Urothelium cell line (cell line): ENCODE measurements around the gene YARS1.

Experiments used
- DNase-seq: peaks from one replicate; pipeline ENCODE4 v3.0.0; 2011; ENCODE audit warnings: low spot score, mixed read lengths
- FAIRE-seq: peaks from 2 replicates; lab custom pipeline; 2011; peaks lifted over from hg19 to GRCh38; lab: Jason Lieb, UNC

YARS1 gene

DNA sequence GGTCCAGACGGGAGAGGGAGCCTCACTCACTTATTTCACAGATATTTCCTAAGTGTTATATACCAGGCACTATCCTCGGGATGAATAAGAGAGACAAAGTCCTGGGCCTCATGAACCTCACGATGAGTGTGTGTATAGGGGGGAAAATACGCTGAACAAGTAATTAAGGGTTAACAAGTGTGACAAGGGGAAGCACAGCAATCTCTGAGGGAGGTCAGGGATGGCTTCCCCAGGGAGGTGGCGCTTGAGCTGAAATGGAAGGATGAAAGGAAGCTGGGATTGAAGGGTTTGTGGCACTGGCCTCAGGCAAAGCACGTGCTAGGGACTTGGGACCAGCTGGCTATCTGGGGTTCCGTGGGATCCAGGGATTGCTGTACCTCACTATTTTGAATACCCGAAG is 68.2 kb downstream of the YARS1 start:
- DNase-seq = no peak
- FAIRE-seq = no peak

DNA sequence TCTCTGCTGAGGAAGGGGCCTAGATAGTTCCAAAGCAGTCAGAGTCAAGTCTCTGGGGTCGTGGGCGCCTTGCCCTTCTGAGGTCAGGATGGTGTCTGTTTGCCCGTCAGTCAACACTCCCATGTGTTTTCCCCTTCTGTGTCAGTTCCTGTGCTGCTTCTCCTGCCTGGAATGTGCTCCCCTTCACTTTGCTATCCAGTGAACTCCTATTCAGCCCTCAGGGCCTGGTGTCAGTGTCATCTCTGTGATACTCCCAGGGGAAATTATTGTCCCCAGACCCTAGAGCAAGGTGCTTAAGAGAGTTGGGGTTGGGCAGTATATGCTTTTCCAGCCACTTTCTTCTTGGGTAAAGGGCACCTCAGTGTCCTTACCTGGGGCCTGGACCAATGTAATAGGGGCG is 68.8 kb downstream of the YARS1 start:
- DNase-seq = no peak
- FAIRE-seq = no peak

DNA sequence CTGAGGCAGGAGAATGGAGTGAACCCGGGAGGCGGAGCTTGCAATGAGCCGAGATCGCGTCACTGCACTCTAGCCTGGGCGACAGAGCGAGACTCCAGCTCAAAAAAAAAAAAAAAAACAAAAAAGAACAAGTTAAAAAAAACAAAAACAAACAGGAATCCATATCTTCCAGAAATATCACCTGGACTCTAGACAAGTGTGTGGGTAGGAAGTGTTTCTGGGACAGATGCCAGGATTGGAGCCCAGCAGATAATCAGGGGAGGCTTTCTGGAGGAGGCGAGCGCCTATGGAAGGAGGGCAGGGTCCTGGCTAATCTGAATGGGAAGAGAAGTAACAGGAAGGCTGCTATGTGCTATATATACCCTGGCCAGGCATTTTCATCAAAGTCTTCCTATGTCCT is 71.0 kb downstream of the YARS1 start:
- FAIRE-seq = no peak

DNA sequence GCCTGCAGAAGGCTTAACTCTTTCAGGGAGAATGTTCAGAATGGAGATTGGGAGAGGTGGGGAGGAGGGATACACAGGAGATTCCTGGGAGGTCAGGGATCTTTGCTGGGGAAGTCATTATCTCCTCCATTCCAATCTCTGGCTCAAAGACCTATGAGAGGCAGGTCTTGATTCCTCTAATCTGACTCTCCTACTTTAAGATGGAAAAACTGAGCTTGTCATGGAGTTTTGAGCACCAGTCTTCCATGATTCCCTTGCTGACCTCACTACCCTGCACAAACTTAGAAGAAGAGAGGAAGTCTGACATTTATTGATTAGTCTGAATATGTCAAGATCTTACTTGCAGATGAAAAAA is 73.1 kb downstream of the YARS1 start:
- no peak for DNase-seq
- FAIRE-seq = no peak

More for the DNA sequence above, 71.0 kb downstream of the YARS1 start:
- no peak for DNase-seq

DNA sequence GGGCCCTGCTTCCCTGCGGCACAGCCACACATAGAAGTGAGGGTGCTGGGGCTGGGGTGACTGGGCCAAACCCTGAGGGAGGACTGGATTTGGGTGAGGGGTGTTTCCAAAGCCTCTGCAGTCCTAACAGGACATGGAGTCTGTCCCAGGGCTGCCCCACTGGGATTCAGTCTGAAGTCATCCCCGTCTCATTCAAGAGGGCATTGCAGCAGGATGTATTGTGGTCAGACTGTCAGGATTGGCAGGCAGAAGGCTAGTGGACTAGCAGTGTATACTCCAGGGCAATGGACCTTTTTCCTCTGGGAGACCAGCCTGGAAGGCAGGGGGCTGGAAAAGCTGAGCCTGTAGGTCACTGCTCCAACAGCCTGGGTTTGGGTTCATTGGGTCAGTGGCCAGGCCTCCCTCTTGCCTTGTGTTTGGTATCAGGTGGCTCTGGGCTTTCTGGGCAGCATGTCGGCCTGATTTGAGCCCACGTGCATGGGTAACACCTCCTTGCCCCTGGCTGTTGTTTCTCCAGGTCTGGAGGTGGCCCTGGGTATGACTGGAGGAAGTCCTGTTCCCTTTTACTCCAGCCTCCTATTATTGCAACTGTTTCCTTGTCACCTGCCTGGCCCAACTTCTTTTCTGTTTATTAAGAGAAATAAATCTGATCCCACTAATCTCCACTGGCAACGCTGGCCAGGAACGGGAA is 73.6 kb downstream of the YARS1 start:
- FAIRE-seq (no peak), DNase-seq (no peak)

DNA sequence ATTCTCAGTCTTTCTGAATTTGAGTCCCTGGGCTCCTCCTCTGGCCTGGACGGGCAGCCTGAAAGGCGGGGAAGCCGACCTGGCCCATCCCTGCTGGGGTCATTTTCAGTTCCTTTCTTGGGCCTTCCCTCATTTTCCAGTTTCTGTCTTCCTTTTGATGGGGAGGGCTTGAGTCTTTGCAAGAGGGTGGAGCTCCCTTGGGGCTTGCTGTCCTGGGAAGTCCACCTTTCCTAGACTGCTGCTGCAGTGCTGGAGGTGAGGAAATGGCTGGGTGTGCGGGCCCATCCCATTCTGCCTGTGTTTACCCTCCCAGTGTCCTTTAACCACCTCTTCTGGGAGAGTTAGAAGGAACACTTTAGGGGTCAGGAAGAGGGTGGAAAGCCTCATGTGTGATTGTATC is 74.2 kb downstream of the YARS1 start:
- FAIRE-seq (no peak), DNase-seq (no peak)

DNA sequence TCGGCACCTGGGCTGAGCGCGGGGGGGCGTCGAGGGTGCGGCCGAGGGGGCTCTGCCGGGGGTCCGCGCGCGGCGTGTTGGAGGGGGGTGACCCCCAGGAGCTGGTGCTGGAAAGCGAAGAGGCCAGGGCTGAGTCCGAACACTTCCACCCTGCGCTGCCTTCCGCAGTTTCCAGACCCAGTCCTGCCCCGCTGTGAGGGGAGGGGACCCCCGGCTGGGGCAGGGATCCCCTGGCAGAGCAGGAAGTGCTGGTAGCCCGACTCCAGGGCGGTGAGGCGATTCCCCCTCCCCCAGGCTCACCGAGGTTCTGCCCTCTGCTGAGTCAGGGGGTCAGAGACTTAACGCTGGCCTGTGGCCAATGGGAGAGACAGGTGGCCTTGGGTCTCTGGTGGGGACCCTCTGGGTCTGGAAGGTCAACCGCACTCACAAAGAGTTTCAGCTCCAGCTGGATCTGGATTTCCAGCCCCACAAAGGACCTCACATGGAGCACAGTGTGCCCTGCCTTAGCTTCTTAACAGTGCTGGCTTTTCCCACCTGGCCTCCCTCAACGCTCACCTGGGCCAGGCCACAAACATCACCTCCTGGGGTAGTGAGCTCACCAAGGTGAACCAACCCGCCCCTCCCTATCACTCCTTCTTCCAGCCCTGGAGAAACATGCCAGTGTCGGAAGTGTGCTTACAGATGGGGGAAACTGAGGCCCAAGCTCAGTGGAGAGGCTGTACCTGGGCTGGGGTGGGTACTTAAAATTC is 74.8 kb downstream of the YARS1 start:
- no peak for FAIRE-seq
- peak; percentile 36 for DNase-seq

DNA sequence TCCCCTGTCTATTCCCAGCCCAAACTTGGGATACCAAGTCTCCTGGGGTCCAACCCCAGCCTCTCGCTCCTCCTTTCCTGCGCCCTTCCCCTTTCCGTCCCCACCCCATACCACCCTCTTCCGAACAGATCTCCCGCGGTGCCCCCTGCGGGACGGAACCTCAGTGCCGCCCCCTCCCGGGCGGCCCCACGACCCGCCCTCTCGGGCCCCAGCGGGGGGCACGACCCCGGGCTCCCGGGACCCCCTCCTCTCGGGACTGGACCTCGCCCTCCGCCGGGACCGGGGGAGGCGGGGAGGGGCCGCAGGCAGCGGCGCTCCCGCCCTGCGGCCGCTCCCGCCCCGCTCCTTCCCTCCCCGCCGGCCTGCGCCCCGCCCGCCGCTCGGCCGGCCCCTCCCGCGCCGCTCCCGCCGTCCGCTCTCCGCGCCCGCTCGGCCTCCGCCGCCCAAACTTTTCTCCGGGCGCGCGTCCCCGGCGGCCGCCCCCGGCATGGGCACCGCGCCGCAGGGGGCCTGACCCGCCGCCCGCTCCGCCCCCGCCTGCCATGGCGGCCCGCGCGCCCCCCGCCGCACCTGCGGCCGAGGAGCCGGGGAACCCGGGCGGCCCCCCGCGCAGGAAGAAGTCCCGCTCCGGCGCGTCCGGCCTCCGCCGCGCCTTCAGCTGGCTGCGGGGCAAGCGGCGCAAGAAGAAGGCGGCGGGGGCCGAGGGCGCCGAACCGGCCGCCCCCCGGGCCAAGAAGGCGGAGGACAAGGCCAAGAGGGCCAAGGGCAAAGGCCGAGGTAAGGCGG is 75.6 kb downstream of the YARS1 start:
- DNase-seq = peak; percentile 78
- FAIRE-seq = no peak

DNA sequence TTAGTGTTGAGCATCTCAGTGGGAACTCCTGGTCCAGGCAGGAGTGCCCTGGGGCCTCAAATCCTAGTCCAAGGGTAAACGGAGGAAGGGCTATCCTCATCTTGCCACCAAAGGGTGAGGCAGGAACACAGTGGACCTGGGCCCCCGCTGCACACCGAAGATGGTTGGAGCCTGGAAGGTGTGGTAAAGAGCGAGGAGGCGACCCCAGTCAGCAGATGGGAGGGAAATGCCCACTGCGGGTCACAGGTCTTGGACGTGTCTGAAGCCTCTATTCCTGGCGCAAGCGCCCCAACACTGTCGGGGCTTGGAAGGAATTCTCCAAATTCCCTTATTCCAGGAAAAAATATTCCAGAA is 76.1 kb downstream of the YARS1 start:
- DNase-seq (no peak), FAIRE-seq (no peak)

DNA sequence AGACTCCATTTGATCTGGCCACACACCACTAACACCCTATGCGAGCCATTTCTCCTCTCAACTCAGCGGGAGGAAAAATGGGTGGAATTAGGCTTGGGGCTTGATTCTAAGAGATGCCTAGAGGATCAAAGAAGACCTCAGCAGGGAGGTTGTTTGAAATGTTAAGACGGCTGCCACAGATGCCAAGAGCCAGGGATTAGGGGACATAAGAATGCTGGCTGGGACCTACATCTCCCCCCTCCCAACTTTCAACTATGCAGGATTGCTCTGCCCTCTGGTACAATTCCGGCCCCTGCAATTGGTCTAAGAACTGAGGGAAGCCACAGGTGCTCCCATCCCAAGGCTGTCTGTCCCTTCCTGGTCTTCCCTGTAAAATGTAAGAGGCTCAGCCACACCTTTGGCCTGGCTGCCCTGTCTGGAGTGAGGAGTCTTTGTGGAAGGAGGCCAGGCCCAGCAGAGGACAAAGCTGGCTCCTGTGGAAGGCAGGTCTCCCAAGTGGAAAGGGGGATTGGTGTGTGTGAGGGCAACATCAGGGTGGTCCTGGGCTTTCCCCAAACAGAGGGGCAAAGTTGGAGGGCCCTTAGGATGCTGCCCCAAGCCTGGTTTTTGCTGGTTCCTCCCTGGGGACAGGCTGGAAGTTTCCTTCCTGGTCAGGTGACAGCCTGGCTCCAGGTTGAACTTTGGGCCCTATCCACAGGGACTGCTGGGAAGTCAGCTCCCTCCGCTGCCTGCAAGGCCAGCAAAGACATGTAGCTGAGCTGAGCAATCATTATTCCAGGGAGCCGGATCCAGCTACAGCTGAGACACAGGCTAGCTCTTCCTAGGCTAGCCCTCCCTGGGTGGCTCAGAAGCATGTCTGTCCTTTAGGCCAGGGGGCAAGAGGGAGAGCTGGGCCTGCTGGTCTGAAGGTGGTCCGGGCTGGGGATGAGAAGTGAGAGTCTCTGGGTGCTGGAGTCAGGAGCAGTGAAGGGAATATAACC is 80.1 kb downstream of the YARS1 start:
- DNase-seq = no peak
- no peak for FAIRE-seq

DNA sequence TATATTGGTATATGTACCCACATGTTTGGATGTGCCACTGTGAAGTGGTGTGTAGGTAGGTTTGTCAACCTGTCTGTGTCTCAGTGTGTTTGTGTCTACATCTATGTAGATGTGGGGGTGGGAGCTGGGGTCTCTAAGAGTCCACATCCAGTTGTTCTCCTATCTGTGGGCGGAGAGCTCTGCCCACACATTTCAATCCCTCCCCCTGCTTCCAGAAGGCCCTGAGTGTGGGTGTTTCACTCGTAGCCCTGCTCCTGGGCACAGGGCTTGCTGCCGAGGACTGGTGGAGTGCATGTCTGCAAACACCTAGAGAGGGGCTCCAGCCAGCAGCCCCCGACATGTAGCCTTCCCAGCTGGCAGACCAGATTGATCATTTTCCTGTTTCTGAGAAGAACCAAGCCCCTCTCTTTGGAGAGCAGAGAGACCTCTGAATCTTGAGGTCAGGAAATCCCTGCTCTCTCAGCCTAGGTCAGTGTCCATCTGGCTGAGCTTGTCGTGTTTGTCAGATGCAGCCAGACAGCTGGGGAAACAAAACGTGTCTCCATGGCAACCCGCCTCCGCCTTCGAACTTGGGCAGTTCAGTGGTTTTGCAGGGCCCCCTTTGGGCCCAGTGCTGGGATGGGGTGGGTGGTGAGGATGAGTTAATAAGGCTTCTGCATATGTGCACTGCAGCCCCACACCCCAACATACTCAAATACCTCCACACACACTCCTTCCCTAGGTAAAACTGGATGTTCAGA is 83.4 kb downstream of the YARS1 start:
- DNase-seq (no peak), FAIRE-seq (no peak)

DNA sequence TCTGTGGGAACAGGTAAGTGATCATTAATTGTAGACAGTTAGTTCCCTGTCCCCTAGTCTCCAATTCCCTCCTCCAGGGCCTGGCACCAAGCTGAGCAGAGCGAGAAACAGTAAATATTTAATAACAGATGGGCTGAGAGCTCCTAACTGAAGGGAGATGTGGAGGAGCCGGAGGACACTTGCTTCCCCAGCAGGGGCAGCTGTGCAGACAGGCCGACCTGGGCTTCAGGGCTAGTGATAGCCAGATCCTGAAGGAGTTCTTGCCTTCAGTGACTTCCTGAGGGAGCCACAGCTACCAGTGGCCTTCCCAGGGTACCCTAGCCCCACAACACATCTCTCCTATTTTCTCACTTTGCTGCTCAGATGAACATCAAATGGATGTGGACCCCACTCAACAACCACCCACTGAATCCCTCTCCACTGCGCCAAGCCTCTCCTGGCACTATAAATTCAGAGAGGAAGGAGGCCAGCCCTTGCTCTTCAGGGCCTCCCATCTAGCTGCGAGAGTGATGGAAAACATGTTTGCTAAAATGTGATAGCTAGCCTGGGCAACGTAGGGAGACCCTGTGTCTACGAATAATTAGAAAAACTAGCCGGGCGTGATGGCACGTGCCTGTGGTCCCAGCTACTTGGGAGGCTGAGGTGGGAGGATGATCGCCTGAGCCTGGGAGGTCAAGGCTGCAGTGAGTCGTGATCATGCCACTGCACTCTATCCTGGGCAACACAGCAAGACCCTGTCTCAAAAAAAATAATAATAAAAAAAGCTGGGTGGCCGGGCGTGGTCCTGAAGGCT is 87.7 kb downstream of the YARS1 start:
- FAIRE-seq (no peak), DNase-seq (no peak)

DNA sequence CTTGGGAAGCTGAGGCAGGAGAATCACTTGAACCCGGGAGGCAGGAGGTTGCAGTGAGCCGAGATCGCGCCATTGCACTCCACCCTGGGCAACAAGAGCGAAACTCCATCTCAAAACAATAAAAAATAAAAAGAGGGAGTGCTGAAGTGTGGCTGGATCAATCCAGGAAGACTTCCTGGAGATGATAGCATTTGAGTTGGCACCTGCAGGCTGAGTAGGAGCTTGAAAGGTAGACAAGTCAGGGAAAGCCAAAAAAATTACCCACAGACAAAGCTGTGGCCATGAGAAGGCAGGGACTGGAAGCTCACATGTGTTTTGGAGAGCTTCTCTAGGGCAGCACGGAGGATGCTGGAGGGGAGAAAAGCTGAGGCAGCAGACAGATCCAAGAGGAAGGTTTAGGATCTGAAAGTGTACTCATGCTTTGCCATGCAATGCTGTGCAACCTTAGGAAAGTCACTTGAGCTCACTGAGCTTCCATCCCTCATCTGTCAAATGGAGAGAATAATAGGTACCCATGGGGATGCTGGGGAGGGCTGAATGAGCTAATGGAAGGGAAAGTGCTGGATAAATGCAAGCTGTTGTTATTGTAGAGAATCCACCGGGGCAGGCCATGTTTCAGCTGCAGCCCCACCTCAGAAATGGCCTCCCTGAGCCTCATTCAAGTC is 88.6 kb downstream of the YARS1 start:
- no peak for FAIRE-seq
- DNase-seq = no peak

DNA sequence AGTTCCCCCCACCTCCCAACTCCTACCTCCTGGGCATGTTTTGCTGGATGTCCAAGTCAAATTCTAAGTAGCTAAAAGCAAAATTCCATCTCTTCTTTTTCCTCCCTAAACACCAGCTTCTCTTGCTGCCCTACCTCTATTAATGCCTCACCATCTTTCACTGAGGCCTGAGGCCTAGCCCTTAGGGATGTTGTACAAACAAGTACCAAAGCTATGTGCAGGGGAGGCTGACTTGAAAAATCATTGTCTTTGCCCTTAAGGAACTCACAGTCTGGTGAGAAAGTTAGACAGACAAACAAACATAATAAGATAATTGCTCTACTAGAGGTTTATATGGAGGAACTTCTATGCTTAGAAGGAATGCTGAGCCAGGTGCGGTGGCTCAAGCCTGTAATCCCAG is 89.3 kb downstream of the YARS1 start:
- no peak for FAIRE-seq
- DNase-seq = no peak

DNA sequence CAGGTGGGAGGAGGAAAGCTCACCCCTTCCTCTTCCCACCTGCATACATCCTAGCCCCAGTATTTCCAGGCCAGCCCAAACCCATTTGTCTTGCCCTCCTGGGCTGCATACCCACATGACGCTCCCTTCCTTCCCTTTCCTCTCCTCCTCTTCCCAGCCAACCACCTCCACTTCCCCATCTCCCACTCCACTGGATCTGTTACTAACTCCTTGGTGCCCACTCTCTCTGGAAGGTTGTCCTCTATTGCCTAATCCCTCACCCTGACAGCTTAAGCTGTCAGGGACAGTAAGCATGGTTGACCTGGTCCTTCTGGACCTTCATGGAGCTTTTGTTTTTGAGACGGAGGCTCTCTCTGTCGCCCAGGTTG is 91.6 kb downstream of the YARS1 start:
- FAIRE-seq = no peak
- no peak for DNase-seq
